Stimulated activated CD8-positive, alpha-beta memory T cell treated with anti-CD3 and anti-CD28 coated beads, Interleukin-15, amount 100 ng/mL, for 4 hours (primary cell): ENCODE results near the gene STAT2.
"Not testable (repeated sequence)": the region's sequence is repeated elsewhere in the genome, so short reads cannot be mapped to it uniquely, and the experiment has no call there.

Experiments
- DNase-seq, 2 donors: peaks; one replicate each; pipeline ENCODE4 v3.0.0-alpha.2; 2020; ENCODE audit warnings: low read depth in 2 of 2

Gene STAT2

DNA sequence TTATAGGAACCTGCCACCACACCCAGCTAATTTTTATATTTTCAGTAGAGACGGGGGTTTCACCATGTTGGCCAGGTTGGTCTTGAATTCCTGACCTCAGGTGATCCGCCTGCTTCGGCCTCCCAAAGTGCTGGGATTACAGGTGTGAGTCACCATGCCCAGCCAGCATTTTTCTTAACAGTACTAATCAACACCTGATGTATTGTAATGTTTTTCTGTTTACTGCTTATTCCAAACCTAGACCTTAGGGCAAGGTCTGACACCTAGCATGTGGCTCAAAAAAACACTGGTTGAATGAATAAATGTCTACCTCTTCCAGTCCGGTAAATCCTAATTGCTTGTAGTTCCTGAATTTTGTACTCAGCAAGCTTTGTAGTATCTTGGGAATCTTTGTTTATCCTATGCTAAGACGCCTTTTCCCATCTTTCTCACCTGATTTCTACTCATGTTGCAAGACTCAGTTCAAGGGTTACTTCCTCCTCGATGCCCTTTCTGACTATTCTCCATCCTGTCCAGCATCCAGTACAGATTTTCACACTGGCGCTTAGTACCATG lies 28.9 kb downstream of the STAT2 start:
- DNase-seq, result no peak

DNA sequence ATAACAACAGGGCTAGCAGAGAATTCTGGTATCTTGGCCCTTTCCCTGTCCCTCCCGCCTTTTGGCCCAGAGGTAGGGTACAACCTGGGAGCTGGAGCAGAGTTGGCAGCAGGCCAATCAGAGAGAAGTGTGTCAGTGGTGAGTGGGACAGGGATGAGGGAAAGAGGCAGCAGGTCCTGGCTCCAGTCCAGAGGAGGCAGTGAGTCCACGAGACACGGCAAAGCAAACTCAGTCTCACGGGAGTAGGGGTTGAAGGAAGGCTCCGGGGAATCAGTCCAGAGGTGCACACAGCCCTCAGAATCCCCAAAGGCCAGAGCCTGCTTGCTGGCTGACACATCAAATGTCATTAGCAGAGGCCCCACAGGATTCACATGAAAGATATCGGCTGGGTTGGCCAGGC lies 33.4 kb downstream of the STAT2 start:
- no peak for DNase-seq

DNA sequence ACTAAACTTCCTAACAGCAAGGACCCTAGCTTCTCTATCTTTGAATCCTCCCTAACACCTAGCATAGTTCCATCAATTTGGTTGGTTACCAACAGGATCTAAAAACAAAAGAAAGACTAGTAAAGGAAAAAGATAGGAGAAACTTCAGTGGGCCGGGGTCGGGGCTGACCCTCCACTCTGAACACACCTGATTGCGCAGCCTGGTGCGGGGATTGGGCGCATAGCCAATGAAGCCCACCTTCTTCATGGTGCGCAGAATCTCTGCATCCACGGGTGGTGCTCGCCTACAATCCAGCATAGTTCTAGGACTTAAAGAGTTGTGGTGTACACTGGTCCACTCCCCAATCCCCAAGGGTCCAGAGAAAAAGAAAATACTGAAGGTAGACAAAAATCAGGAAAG lies 33.8 kb downstream of the STAT2 start:
- no peak for DNase-seq

DNA sequence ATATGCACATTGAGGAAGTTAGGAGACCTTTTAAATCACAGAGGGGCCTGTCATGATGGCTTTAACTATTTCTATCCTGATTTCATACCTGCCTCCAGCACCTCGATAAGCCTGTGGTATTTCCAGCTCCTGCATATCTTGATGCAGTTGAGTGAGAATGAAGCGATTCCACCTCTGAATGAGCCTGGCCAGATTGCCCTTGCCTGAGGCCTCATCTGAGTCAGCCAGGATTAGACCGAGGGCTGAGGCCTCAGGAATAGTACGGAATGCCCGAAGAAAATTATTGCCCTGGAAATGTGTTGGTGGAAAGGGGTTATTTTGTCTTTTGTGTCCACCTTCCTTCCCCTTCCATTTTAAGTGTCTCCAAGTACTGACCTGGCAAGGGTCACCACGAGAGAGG lies 35.7 kb downstream of the STAT2 start:
- no peak for DNase-seq

DNA sequence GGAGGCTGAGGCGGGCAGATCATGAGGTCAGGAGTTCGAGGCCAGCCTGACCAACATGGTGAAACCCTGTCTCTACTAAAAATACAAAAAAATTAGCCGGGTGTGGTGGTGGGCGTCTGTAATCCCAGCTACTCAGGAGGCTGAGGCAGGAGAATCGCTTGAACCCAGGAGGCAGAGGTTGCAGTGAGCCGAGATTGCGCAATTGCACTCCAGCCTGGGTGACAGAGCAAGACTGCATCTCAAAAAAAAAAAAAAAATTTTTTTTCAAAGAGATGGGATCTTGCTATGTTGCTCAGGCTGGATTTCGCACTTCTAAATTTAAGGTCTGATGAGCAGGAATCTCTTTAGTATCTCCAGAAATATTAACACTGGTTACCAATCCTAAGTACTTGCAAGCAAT lies 38.3 kb downstream of the STAT2 start:
- not testable (repeated sequence) for DNase-seq

DNA sequence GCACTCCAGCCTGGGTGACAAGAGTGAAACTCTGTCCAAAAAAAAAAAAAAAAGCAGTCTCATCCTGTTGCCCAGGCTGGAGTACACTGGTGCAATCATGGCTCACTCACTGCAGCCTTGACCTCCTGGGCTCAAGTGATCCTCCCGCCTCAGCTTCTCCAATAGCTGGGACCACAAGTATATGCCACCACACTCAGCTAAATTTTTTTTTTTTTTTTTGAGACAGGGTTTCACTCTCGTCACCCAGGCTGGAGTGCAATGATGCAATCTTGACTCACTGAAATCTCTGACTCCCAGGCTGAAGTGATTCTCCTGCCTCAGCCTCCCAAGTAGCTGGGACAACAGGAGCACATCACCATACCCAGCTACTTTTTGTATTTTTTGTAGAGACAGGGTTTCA lies 38.9 kb downstream of the STAT2 start:
- no peak for DNase-seq

DNA sequence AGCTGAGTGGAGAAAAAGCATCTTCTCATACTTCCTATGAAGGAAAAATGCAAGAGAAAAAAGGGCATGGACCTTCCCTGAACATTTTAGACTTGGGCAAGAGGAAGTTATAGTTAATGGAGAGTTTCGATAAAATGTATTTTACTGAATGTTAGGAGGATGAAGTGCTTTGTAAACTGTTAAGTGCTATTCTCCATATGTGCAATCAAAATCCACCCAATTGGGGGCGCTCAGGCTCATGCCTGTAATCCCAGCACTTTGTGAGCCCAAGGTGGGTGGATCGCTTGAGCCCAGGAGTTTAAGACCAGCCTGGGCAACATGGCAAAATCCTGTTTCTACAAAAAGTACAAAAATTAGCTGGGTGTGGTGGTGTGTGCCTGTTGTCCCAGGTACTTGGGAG lies 42.2 kb downstream of the STAT2 start:
- no peak for DNase-seq

DNA sequence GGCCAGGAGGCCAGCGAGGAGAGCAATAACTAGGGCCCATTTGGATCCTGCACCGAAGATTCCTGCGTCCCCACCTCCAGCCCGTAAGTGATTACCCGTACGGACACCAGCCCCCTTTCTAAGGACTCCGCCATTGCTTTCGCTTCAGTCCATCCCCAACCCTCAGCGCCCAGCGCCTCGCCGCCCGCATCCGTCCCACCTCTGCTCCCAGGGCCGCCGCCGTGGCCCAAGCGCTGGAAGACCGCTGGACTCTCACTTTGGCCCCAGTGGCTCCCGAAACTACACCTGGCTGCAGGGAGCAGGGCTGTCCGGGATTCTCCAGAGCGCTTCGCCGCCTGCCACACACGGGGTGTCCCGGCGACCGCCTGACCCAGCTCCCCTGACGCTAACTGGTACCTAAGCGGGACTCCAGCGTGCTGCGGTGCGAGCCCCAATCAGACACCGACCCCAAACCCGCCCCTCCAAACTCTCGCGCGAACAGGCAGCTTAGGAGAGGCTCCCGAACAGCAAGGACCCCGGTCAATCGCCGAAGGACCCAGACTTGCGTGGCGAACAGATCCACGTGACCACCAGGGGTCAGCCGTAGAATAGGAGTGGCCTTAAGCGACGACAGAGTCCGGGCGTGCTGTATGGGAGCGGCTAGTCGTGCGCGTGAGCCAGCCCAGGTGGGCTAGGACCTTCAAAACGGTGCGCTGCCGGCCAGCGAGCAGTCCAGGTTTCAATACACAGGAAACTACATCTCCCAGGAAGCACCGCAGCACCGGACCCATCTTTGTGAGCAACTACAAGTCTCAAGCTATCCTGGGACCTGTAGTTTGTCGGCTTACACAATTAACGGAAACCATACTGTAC lies 44.1 kb downstream of the STAT2 start, which contains the start of gene CNPY2:
Gene CNPY2, minus strand, starts transcription at position 367 of the 852 bp plus-strand sequence. CDS start 771 bp downstream, outside the sequence.
- peak; percentile 86 to 91 for DNase-seq

DNA sequence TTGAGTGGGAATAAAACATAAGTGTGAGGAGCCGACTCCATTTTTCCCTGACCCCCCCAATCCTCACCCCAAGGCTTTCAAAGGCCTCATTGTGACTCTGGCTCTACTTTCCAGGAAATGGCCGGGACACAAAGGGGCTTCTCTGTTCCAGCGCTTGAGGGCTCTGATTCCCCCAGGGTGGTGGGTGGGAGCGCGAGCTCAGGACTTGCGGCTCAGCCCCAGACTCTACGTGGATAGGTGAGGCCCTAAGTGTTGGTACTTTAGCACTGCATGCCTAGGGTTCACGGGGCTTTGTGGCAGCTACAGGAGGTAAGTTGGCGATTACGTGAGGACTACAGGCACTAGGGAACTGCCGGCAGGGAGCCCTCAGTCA lies 44.7 kb downstream of the STAT2 start:
- DNase-seq, result no peak

DNA sequence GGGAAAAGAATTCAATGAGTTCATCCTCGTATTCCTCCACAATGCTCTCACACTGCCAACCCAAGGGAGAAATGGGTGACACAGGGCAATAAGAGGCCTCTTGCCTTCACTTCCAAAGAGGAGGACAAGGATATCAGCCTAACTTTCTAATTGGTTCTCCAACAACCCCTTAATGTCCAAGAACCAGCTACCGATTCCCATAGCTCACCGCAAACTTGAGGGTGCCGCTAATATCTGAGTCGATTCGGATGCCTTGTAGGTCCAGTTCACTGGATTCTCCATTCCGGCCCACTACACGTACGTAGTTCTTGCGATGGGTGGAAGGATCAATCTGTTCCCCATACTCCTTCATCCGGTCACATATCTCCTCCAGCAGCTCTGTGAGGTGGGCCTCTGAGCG lies 48.9 kb downstream of the STAT2 start:
- DNase-seq, result no peak

DNA sequence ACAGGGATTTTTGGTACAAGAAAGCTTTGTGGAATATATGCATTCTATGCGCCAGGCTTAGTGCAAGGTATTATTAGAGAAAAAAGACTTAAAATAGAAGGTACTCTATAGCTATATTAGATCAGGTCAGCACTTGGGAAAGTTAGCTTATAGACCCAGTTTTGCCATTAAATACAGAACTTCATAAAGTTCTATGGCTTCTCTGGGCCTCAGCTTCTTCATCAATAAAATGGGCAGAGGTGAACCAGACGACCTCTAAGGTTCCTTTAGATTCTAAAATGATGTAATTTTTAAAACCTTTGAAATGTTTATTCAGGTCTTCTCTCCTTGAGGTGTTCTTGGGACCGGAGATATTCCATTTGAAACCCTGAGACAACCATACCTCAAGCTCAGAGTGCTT lies 51.2 kb downstream of the STAT2 start:
- DNase-seq, result no peak

DNA sequence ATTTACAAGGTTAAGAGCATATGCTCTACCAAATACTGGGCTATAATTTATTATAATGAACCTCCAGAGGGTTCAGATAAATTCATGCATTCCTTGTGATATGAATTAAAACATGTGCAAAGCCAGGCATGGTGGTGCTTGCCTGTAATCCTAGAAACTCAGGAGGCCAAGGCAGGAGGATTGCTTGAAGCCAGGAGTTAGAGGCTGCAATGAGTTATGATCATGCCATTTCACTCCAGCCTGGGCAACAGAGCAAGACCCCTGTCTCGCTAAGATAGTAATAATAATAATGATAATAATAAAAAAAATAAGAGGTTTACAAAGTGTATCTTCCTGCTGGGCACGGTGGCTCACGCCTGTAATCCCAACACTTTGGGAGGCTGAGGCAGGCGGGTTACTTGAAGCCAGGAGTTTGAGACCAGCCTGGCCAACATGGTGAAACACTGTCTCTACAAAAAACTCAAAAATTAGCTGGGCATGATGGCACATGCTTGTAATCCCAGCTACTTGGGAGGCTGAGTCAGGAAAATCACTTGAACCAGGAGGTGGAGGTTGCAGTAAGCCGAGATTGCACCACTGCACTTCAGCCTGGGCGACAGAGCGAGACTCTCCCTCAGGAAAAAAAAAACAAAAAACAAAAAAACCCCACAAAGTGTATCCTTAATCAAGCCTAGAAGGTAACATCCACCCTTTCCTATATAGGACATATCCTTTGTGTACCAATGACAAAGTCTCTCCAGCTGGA lies 52.5 kb downstream of the STAT2 start:
- DNase-seq, result no peak

DNA sequence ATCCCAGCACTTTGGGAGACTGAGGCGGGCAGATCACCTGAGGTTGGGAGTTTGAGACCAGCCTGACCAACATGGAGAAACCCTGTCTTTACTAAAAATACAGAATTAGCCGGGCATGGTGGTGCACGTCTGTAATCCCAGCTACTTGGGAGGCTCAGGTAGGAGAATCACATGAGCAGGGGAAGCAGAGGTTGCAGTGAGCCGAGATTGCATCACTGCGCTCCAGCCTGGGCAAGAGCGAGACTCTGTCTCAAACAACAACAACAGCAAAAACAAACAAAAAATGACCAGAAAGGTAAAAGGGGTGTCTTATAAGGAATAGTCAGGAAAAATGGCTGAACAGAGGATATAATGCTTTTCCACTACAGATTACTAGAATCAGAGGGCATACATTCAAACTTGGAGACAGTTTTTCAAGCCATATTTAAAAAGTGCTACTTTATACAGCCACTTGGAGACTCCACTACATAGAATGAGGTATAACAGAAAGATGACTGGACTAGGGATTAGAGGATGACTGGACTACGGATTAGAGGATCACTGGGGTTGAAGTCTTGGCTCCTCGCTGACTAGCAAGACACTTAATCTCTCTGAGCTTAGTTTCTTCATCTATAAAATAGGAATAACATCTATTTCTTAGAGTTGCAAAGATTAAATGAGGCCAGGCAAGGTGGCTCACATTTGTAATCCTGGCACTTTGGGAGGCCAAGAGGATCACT lies 54.9 kb downstream of the STAT2 start:
- no peak for DNase-seq

DNA sequence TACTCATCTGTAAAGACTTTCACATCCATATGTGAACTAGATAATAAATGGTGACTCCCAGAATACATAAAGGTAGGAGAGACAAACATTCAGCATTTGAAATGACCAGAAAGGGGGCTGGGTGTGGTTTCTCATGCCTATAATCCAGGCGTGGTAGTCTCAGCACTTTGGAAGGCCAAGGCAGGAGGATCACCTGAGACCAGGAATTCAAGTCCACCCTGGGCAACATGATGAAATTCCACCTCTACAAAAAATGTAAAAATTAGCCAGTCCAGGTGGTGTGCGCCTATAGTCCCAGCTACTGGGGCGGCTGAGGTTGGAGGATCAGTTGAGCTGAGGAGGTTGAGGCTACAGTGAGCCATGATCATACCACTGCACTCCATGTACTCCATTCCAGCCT lies 55.6 kb downstream of the STAT2 start:
- DNase-seq, result no peak

DNA sequence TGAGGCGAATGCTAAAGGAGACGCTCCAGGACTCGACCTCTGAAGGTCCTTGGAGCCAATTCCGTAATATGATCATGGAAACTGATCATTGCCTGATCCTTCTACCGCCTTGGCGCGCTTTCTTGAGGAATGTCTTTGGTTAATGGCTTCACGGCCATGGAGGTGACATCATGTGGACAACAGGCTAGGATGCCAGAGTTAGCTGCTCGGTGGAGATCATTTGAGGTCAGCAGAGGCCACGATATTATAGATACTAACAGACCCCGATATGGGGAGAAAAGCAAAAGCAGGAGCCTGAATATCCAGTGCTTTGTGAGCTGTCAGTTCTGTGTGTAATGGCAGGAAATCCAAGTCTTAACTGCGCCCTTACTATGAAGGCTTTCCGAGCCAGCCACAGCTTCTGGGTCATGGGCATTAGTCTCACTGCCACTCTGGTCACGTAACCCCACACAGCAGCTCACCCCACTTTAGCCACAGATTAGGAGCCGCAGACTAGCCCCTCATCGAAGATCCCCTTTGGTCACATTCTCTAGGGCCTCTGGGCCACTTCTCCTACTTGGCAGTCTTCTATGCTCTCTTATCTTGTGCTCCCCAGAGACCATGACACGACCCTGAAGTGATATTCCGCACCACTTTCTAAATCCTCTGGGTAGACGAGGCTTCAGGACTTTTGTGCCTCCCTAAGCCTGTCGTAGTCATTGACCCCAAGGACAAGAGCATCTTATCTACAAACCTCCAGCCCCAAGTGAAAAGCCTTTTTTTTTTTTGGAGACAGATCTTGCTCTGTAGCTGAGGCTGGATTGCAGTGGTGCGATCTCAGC lies 59.1 kb downstream of the STAT2 start:
- no peak for DNase-seq

DNA sequence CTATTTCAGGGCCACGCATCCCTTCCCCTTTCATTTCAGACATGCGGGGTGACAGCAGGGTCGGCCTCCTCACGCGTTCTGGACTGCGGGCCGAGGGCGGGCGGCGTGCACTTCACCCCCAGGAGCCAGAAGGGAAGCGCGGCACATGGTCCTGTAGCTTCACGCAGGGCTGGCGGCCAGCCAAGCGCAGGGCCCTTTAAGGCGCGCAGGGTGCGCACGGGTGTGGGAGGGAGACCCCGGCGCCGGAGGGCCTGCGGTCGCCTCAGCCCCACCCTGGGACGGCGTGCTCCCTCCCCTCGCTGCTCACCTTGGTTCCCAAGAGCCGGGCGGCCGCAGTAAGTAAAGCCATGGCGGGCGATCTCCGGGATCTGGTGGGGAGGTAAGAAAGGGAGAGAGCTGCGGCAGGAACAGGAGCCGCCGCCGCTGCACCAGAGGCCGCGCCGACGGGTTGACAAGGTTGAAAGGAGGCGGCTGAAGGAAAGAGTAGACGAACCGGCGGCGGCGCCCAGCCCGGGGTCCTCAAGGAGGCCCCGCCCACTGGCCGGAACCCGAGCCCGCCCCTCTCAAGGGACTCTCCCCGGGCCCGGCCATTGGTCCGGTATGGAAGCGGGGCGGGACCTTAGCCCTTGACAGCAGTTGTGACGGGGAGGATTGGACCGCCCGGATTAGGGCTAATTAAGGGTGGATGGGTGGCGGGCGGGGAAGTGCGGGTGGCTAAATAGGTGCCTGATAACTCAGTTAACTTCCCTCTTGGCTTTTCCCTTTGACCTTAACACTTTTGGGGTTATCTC lies 59.9 kb downstream of the STAT2 start, which contains the start of gene CS:
Gene CS, minus strand, starts transcription at position 478 of the 791 bp plus-strand sequence. Its CDS starts 129 bp downstream, at position 349.
- peak; percentile 96 to 98 for DNase-seq

DNA sequence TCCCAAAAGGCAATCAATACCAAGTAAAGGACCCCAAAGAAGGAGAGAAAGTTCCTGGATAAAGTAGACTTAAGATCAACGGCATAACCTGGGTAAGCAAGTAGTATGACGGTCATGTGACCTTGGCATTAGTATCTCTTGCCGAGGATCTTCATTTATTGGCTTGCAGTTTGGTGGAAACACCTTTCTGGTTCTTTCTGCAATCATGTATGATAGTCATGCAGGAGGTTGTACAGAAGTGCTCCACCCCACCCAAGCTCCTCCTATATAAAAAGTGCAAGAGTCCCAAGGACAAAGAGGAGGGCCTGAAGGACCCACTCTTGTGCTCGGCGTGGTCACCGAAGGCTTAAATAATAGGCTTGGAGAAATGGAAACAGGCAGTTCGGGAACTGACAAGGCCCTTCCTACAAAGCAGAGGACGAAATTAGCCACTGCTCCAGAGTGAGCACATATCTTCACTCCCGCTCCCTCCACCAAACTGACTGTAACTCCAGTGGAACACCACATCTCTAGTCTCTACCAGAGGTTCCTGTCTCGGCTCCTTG lies 60.5 kb downstream of the STAT2 start:
- no peak for DNase-seq

DNA sequence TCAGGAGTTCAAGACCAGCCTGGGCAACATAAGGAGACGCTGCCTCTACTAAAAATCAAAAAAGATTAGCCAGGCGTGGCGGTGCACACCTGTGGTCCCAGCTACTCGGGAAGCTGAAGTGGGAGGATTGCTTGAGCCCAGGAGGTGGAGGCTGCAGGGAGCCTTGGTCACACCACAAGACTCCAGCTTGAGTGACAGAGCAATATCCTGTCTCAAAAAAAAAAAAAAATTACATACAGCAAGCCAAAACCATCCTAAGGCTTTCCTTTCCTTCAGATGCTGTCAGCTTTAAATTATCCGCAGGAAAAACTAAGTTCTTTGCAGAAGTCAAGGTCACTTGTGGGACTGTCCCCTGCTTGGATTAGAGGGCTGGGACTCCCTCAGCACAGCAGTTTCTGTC lies 61.1 kb downstream of the STAT2 start:
- DNase-seq, result no peak

DNA sequence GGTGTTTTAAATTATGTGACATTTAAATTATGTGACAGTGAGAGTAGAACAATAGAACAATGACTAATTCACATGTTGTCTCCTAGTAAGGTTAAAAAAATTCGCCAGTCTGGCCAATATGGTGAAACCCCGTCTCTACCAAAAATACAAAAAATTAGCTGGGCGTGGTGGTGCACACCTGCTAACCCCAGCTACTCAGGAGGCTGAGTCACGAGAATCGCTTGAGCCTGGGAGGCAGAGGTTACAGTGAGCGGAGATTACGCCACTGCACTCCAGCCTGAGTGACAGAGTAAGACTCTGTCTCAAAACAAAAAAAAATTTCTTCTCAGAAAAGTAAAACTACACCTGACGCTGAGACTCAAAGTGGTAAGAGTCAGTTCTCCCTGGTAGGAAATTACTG lies 62.5 kb downstream of the STAT2 start:
- no peak for DNase-seq

DNA sequence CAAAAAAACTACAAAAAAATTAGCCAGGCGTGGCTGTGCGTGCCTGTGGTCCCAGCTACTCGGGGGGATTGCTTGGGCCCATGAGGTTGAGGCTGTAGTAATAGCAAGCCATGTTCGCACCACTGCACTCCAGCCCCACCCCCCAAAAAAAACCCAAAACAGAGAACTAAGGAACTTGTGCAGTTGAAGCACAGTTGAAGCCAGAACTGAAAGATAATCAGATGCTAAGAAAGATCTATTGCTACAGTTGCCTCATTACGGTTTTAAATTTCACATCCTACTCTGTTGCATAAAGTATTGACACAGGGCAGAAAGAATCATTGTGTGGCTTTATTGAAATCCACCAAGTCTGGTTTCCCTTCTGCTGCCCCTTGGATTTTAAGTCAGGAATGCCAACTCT lies 63.6 kb downstream of the STAT2 start:
- no peak for DNase-seq
